ENCODE results near the gene MARCO.
"Not testable (repeated sequence)": the region's sequence is repeated elsewhere in the genome, so short reads cannot be mapped to it uniquely, and the experiment has no call there.

The MARCO gene

GRCh38 chr2:119005051-119005450 is 63.1 kb downstream of the MARCO start:
- no peak for DNase-seq (ENCODE audit: low spot score)

GRCh38 chr2:119005555-119005954 is 63.6 kb downstream of the MARCO start:
- DNase-seq (ENCODE audit: low spot score), result no peak

- no peak for DNase-seq (ENCODE audit: low spot score)
These were observed 64.4 kb downstream of the MARCO start for GRCh38 chr2:119006441-119006840.

- no peak for DNase-seq (ENCODE audit: low spot score)
These were observed 66.1 kb downstream of the MARCO start for GRCh38 chr2:119008108-119008507.

GRCh38 chr2:119009110-119009509 is 67.1 kb downstream of the MARCO start:
- DNase-seq (ENCODE audit: low spot score), result no peak

- peak; percentile 22 for DNase-seq (ENCODE audit: low spot score)
These were observed 68.3 kb downstream of the MARCO start for GRCh38 chr2:119010336-119010735.

- peak; percentile 85 for DNase-seq (ENCODE audit: low spot score)
These were observed 69.3 kb downstream of the MARCO start for GRCh38 chr2:119011162-119011909.

GRCh38 chr2:119011910-119012209 is 69.9 kb downstream of the MARCO start:
- DNase-seq (ENCODE audit: low spot score), result no peak

- DNase-seq (ENCODE audit: low spot score), result peak; percentile 38
These were observed 70.6 kb downstream of the MARCO start for GRCh38 chr2:119012345-119013301.

GRCh38 chr2:119013671-119014070 is 71.7 kb downstream of the MARCO start:
- DNase-seq (ENCODE audit: low spot score), result no peak

- peak; percentile 29 for DNase-seq (ENCODE audit: low spot score)
These were observed 73.9 kb downstream of the MARCO start for GRCh38 chr2:119015845-119016244.

- no peak for DNase-seq (ENCODE audit: low spot score)
These were observed 77.5 kb downstream of the MARCO start for GRCh38 chr2:119019521-119019920.

GRCh38 chr2:119022678-119023077 is 80.7 kb downstream of the MARCO start:
- DNase-seq (ENCODE audit: low spot score), result no peak

- no peak for DNase-seq (ENCODE audit: low spot score)
These were observed 81.5 kb downstream of the MARCO start for GRCh38 chr2:119023534-119023933.

GRCh38 chr2:119024152-119024551 is 82.2 kb downstream of the MARCO start:
- no peak for DNase-seq (ENCODE audit: low spot score)

- no peak for DNase-seq (ENCODE audit: low spot score)
These were observed 82.6 kb downstream of the MARCO start for GRCh38 chr2:119024568-119024967.

- no peak for DNase-seq (ENCODE audit: low spot score)
These were observed 83.0 kb downstream of the MARCO start for GRCh38 chr2:119025013-119025412.

- DNase-seq (ENCODE audit: low spot score), result no peak
These were observed 83.9 kb downstream of the MARCO start for GRCh38 chr2:119025762-119026351.

GRCh38 chr2:119026890-119027289 is 84.9 kb downstream of the MARCO start:
- DNase-seq (ENCODE audit: low spot score), result no peak

GRCh38 chr2:119028327-119029174 is 86.6 kb downstream of the MARCO start:
- no peak for DNase-seq (ENCODE audit: low spot score)

GRCh38 chr2:119029297-119029696 is 87.3 kb downstream of the MARCO start:
- DNase-seq (ENCODE audit: low spot score), result no peak

GRCh38 chr2:119037922-119038321 is 95.9 kb downstream of the MARCO start:
- not testable (repeated sequence) for DNase-seq (ENCODE audit: low spot score)

Data from ecto neural progenitor cell (in vitro differentiated cells).